HepG2 (cell line): ENCODE measurements around the gene TRAK1.

Experiments
- ARHGAP35 ChIP-seq: sonication (generic); formaldehyde crosslinking; IDR thresholded peaks from 2 replicates; pipeline ENCODE4 v1.9.0; 2022; ENCODE audit warnings: mild to moderate bottlenecking, inconsistent platforms, moderate library complexity, missing genetic modification reagents, borderline replicate concordance
- ATF7 ChIP-seq, 2 experiments: fragments of 450-650 bp in 1 of 2; sonication (generic) in 1 of 2; formaldehyde crosslinking in 1 of 2; IDR thresholded peaks; 2 replicates each; pipeline versions ENCODE4 v1.4.0 to v1.6.1; 2016 to 2020; ENCODE audit warnings: antibody characterized with exemption in 1 of 2, mild to moderate bottlenecking in 1 of 2, missing genetic modification reagents in 1 of 2
- CTCF ChIP-seq: sonication (generic); formaldehyde crosslinking; IDR thresholded peaks from 2 replicates; pipeline ENCODE4 v1.5.0; 2020; ENCODE audit warnings: mild to moderate bottlenecking, missing genetic modification reagents, moderate library complexity
- KDM5B ChIP-seq: sonication (generic); formaldehyde crosslinking; IDR thresholded peaks from 2 replicates; pipeline ENCODE4 v1.4.0; 2020; ENCODE audit warnings: missing genetic modification reagents, mild to moderate bottlenecking, borderline replicate concordance
- KLF16 ChIP-seq, 2 experiments: sonication (generic) in 1 of 2; formaldehyde crosslinking in 1 of 2; IDR thresholded peaks; 2 replicates each; pipeline versions ENCODE4 v1.6.1 to v1.8.0; 2016 to 2023; ENCODE audit warnings: missing genetic modification reagents in 2 of 2, missing compliant biosample characterization in 1 of 2
- MAFG ChIP-seq: sonication (generic); formaldehyde crosslinking; IDR thresholded peaks from 2 replicates; pipeline ENCODE4 v1.5.1; 2020; ENCODE audit warnings: mild to moderate bottlenecking, missing genetic modification reagents
- MBD4 ChIP-seq: IDR thresholded peaks from 2 replicates; pipeline ENCODE4 v1.6.1; 2012; ENCODE audit warnings: low read length, inconsistent platforms, borderline replicate concordance
- PHF8 ChIP-seq: sonication (generic); formaldehyde crosslinking; IDR thresholded peaks from 2 replicates; pipeline ENCODE4 v1.5.0; 2020; ENCODE audit warnings: missing genetic modification reagents
- ZNF24 ChIP-seq: fragments of 450-650 bp; IDR thresholded peaks from 2 replicates; pipeline ENCODE4 v1.6.1; 2017; ENCODE audit warnings: antibody characterized with exemption, mild to moderate bottlenecking
- ZNF451 ChIP-seq: sonication (generic); formaldehyde crosslinking; IDR thresholded peaks from 2 replicates; pipeline ENCODE4 v1.5.0; 2020; ENCODE audit warnings: mild to moderate bottlenecking, missing genetic modification reagents
- ZNF724P ChIP-seq: sonication (generic); formaldehyde crosslinking; IDR thresholded peaks from 2 replicates; pipeline ENCODE4 v1.8.0; 2022; ENCODE audit warnings: missing genetic modification reagents, borderline replicate concordance
- TF ChIP-seq, protein P1 (sequence below): sonication (generic); formaldehyde crosslinking; IDR thresholded peaks from 2 replicates; pipeline ENCODE4 v1.5.0; 2020; ENCODE audit warnings: missing genetic modification reagents
- TF ChIP-seq, protein P2 (sequence below): IDR thresholded peaks from 2 replicates; pipeline ENCODE4 v1.6.1; 2012; ENCODE audit warnings: inconsistent platforms

DNA sequence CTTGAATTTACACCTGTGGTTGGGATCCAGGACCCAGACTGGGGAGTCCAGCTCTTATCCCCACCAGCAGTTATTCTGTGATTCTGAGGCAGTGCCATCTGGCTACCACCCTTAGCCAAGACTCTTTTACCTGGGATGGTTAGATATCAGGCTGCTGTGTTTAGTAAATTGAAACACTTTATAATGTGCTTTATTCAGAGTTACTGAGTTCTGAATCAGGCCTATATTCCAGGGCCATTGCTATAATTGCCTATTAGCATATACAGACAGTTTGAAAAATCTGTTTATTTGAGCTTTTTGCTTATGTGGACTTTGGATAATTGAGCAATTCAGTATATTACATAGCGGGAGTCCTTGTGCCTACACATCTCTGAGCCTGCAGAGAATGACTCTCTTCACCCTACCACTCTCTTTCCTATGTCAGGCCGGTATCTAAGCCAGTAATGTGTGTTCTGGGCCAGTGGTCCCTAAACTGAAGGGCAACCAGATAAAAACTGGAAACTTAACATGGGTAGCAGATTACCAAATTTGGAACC is 45.4 kb upstream of the TRAK1 start:
- TF ChIP-seq ZNF724P (CRISPR knock-in tag) (no peak), PHF8 (no peak), ATF7 (IDR thresholded peaks at IDR 0.05) (no peak), ATF7 (CRISPR knock-in tag; IDR thresholded peaks at IDR 0.05) (no peak), CTCF (CRISPR knock-in tag) (no peak), ZNF24 (no peak), ZNF451 (CRISPR knock-in tag) (no peak), KDM5B (no peak), MAFG (CRISPR knock-in tag) (no peak), KLF16 (CRISPR knock-in tag; IDR thresholded peaks at IDR 0.05) (no peak), ARHGAP35 (CRISPR knock-in tag) (no peak), MBD4 (no peak)
- TF ChIP-seq, protein P1, sequence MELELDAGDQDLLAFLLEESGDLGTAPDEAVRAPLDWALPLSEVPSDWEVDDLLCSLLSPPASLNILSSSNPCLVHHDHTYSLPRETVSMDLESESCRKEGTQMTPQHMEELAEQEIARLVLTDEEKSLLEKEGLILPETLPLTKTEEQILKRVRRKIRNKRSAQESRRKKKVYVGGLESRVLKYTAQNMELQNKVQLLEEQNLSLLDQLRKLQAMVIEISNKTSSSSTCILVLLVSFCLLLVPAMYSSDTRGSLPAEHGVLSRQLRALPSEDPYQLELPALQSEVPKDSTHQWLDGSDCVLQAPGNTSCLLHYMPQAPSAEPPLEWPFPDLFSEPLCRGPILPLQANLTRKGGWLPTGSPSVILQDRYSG = no peak
- TF ChIP-seq, protein P2, sequence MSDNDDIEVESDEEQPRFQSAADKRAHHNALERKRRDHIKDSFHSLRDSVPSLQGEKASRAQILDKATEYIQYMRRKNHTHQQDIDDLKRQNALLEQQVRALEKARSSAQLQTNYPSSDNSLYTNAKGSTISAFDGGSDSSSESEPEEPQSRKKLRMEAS = no peak
